Sigmoid colon (tissue), 7 donors: ENCODE data around the gene SLC25A34. TPM values are rescaled to one million over a fixed set of nuclear protein-coding genes. Genes with fewer than 3 reads are reported as not detected.

Experiments
- DNase-seq: peaks from one replicate; pipeline ENCODE4 v3.0.0-alpha.2; 2019
- H3K27ac ChIP-seq, 4 donors: fragments of 200-600 bp; sonication (generic); one replicate each; pipeline ENCODE4 v1.5.1; 2016 to 2019; ENCODE audit warnings: mild to moderate bottlenecking in 1 of 4
- H3K27me3 ChIP-seq, 3 donors: fragments of 200-600 bp; sonication (generic); one replicate each; pipeline ENCODE4 v1.5.1; 2019; ENCODE audit warnings: mild to moderate bottlenecking in 1 of 3
- H3K36me3 ChIP-seq, 4 donors: fragments of 200-600 bp; sonication (generic); one replicate each; pipeline ENCODE4 v1.5.1; 2016 to 2019
- H3K4me1 ChIP-seq, 4 donors: fragments of 200-600 bp; sonication (generic); one replicate each; pipeline ENCODE4 v1.5.1; 2017 to 2019
- H3K4me3 ChIP-seq, 4 donors: fragments of 200-600 bp; sonication (generic); one replicate each; pipeline ENCODE4 v1.5.1; 2017 to 2019; ENCODE audit warnings: mild to moderate bottlenecking in 2 of 4, moderate library complexity in 1 of 4
- H3K9me3 ChIP-seq, 4 donors: fragments of 200-600 bp in 3 of 4; sonication (generic) in 3 of 4; one replicate each; pipeline versions ENCODE4 v1.5.1 to v1.6.1; 2013 to 2019
- CTCF ChIP-seq, 4 experiments: fragments of 450-650 bp in 3 of 4; fragments of 200-600 bp in 1 of 4; IDR thresholded peaks; one replicate each; pipeline ENCODE4 v1.5.1; 2016 to 2019; ENCODE audit warnings: antibody characterized with exemption in 4 of 4, mild to moderate bottlenecking in 3 of 4, moderate library complexity in 2 of 4
- EP300 ChIP-seq, 4 donors: sonication (generic); formaldehyde crosslinking; IDR thresholded peaks; one replicate each; pipeline ENCODE4 v1.6.1; 2017; ENCODE audit warnings: antibody characterized with exemption in 4 of 4
- POLR2A ChIP-seq, 2 donors: fragments of 450-650 bp; IDR thresholded peaks; one replicate each; pipeline ENCODE4 v1.6.1; 2016; ENCODE audit warnings: antibody characterized with exemption in 2 of 2, mild to moderate bottlenecking in 2 of 2, moderate library complexity in 2 of 2
- POLR2AphosphoS5 ChIP-seq, 4 donors: sonication (generic); formaldehyde crosslinking; IDR thresholded peaks; one replicate each; pipeline ENCODE4 v1.6.1; 2017; ENCODE audit warnings: antibody characterized with exemption in 4 of 4
- WGBS, 2 donors: extraction: QIAGEN DNeasy Blood & Tissue Kit; methylation state at CpG; one replicate each; pipeline ENCODE4 v1.1.7; 2013; 5-methylcytosine and 5-hydroxymethylcytosine counted together
- intact Hi-C: fragments of 100-400 bp; cut with DNase I; formaldehyde crosslinking; loops from one replicate; pipeline ENCODE4 v1.15.1; 2023
- polyA plus RNA-seq, 3 donors: library from polyadenylated mRNA; stranded (reverse); fragments of 200-250 nt; gene quantifications; one replicate each; pipeline ENCODE4 v1.2.3, GENCODE V29; 2013
- total RNA-seq, 4 donors: library from RNA; depleted of rRNA; stranded (reverse); fragments of >200 nt; gene quantifications; one replicate each; pipeline ENCODE4 v1.1.0, GENCODE V29; 2016
- donor health status: healthy with polysubstance abuse.
- donor health status: Bipolar disorder and iron deficiency.
- donor health status: healthy.

Gene SLC25A34
- total and polyA plus RNA-seq, 7 donors: 0.36 to 16.0 (median 1.8) TPM

GRCh38 chr1:15722411-15722810 is 13.6 kb upstream of the SLC25A34 start:
- WGBS, 2 donors: 90 to 96% methylated on average over 4 of the region's 4 CpGs
- no peaks in the 10 kb centered on the region for H3K27me3 ChIP-seq
- H3K4me3 ChIP-seq: no peak overlapping the region
- TF ChIP-seq CTCF (IDR thresholded peaks at IDR 0.05) (no peak), EP300 (IDR thresholded peaks at IDR 0.05) (no peak), POLR2A (IDR thresholded peaks at IDR 0.05) (no peak), POLR2AphosphoS5 (IDR thresholded peaks at IDR 0.05) (no peak)
- peak overlapping the region in 1 of 4 donors; percentile 12 for H3K27ac ChIP-seq
- H3K36me3 ChIP-seq: peaks cover 21 to 88% (median 48%) of the 10 kb centered on the region in 4 donors
- H3K4me1 ChIP-seq: peaks cover 0 to 36% (median 25%) of the 10 kb centered on the region in 4 donors
- no peak for DNase-seq
- intact Hi-C loops: no loop called here
- H3K9me3 ChIP-seq: no peaks in the 10 kb centered on the region

- DNase-seq: no peak
- Histone ChIP-seq H3K27me3 (no peaks in the 10 kb centered on the region), H3K4me1 (peaks cover 0 to 30% (median 19%) of the 10 kb centered on the region in 4 donors), H3K27ac (peak overlapping the region in 1 of 4 donors; percentile 12), H3K9me3 (no peaks in the 10 kb centered on the region), H3K4me3 (no peak overlapping the region), H3K36me3 (peaks cover 27 to 89% (median 52%) of the 10 kb centered on the region in 4 donors)
- TF ChIP-seq CTCF (IDR thresholded peaks at IDR 0.05): no peak
- no peak for TF ChIP-seq EP300 (IDR thresholded peaks at IDR 0.05)
- TF ChIP-seq POLR2A (IDR thresholded peaks at IDR 0.05): no peak
- no peak for TF ChIP-seq POLR2AphosphoS5 (IDR thresholded peaks at IDR 0.05)
- WGBS, 2 donors: 91 to 96% methylated on average over 13 of the region's 13 CpGs
- intact Hi-C loops: no loop called here
Measured at GRCh38 chr1:15722836-15723532, 13.1 kb upstream of the SLC25A34 start.

GRCh38 chr1:15723631-15724246 is 12.3 kb upstream of the SLC25A34 start:
- no peak overlapping the region for H3K27ac ChIP-seq
- H3K4me1 ChIP-seq: peaks cover 0 to 23% (median 12%) of the 10 kb centered on the region in 4 donors
- no peak overlapping the region for H3K4me3 ChIP-seq
- no peaks in the 10 kb centered on the region for H3K9me3 ChIP-seq
- no peak for DNase-seq
- H3K36me3 ChIP-seq: peaks cover 34 to 93% (median 56%) of the 10 kb centered on the region in 4 donors
- intact Hi-C loops: no loop called here
- WGBS, 2 donors: 89 to 95% methylated on average over 20 of the region's 20 CpGs
- no peak for TF ChIP-seq POLR2AphosphoS5 (IDR thresholded peaks at IDR 0.05)
- TF ChIP-seq EP300 (IDR thresholded peaks at IDR 0.05): no peak
- TF ChIP-seq CTCF (IDR thresholded peaks at IDR 0.05): no peak
- TF ChIP-seq POLR2A (IDR thresholded peaks at IDR 0.05): no peak
- no peaks in the 10 kb centered on the region for H3K27me3 ChIP-seq

- H3K4me3 ChIP-seq: no peak overlapping the region
- intact Hi-C loops: no loop called here
- peaks cover 45 to 93% (median 58%) of the 10 kb centered on the region in 4 donors for H3K36me3 ChIP-seq
- no peak for TF ChIP-seq POLR2AphosphoS5 (IDR thresholded peaks at IDR 0.05)
- no peak for TF ChIP-seq EP300 (IDR thresholded peaks at IDR 0.05)
- TF ChIP-seq CTCF (IDR thresholded peaks at IDR 0.05): no peak
- no peak for TF ChIP-seq POLR2A (IDR thresholded peaks at IDR 0.05)
- peaks cover 0 to 11% (median 4%) of the 10 kb centered on the region in 4 donors for H3K4me1 ChIP-seq
- H3K27ac ChIP-seq: no peak overlapping the region
- no peaks in the 10 kb centered on the region for H3K9me3 ChIP-seq
- DNase-seq: no peak
- WGBS, 2 donors: 89% methylated on average over 26 of the region's 26 CpGs
- no peaks in the 10 kb centered on the region for H3K27me3 ChIP-seq
Measured at GRCh38 chr1:15724949-15725880, 10.8 kb upstream of the SLC25A34 start.
